DND-41 (cell line): ENCODE data around the gene PDGFRB.

ENCODE experiments used
- EZH2 ChIP-seq: IDR thresholded peaks from 3 replicates; pipeline ENCODE4 v1.6.1; 2012; ENCODE audit warnings: borderline replicate concordance, low read depth, mild to moderate bottlenecking, moderate library complexity, low read length, inconsistent platforms; ENCODE audit not compliant: severe bottlenecking
- TF ChIP-seq, protein P1 (sequence below): IDR thresholded peaks from 2 replicates; pipeline ENCODE4 v1.5.1; 2012; ENCODE audit warnings: borderline replicate concordance, low read length, moderate library complexity, mild to moderate bottlenecking; ENCODE audit not compliant: poor library complexity, severe bottlenecking; ENCODE audit errors: extremely low read depth

DNA sequence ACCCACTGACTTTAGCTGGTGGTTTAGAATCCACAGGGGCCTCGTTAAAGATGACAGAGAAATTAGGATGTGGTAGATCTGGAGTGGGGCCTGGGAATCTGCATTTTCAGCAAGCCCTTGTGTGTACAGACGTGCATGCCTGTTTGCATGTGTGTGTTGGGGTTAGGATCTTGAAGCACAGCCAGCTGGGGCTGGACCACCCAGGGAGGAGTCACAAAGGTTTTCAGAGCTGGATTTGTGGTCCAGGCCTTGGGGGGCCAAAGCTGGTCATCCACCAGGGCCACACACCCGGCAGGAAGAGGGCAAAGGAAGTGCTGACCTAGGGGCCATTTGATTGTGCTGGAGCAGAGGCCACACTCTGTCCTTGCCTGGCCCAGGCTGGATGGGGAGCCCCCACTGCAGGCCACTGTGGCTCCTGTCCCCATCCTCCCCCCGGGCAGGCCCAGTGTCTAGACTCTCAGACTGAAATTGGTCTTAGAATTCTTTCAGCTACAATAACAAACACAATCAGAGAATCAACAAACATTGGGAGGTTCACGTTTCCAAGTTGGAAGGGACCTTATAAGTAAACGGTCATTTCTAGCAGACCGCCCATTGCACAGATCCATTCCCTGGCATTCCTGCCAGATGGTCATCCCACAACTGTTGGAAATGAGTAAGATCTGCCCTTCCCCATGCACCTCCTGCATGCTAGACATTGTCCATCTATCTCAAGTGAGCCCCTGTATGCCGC lies 21.3 kb upstream of the PDGFRB start:
- TF ChIP-seq, protein P1, sequence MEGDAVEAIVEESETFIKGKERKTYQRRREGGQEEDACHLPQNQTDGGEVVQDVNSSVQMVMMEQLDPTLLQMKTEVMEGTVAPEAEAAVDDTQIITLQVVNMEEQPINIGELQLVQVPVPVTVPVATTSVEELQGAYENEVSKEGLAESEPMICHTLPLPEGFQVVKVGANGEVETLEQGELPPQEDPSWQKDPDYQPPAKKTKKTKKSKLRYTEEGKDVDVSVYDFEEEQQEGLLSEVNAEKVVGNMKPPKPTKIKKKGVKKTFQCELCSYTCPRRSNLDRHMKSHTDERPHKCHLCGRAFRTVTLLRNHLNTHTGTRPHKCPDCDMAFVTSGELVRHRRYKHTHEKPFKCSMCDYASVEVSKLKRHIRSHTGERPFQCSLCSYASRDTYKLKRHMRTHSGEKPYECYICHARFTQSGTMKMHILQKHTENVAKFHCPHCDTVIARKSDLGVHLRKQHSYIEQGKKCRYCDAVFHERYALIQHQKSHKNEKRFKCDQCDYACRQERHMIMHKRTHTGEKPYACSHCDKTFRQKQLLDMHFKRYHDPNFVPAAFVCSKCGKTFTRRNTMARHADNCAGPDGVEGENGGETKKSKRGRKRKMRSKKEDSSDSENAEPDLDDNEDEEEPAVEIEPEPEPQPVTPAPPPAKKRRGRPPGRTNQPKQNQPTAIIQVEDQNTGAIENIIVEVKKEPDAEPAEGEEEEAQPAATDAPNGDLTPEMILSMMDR: no peak
- TF ChIP-seq EZH2: no peak
